Naive thymus-derived CD8-positive, alpha-beta T cell (primary cell): ENCODE measurements around the gene PHKB. TPM values are rescaled to one million over a fixed set of nuclear protein-coding genes. Genes with fewer than 3 reads are reported as not detected.

ENCODE experiments used
- ATAC-seq, 2 donors: fragments of 150-1000 bp; cut with Tn5 transposase in 1 of 2; sonication (Bioruptor Pico), chemical (Tn5 transposase) in 1 of 2; 1 replicate in 1 of 2; 2 replicates in 1 of 2; pipeline ENCODE4 v1.10.0; 2021; ENCODE audit warnings: mild to moderate bottlenecking in 2 of 2, moderate library complexity in 2 of 2
- POLR2A ChIA-PET: fragments of 350-600 bp; sonication (Branson Sonifier 250); formaldehyde crosslinking; loops from one replicate; lab custom pipeline; 2021; ENCODE audit warnings: antibody characterized with exemption; lab: Charles Lee
- DNase-seq, 10 donors: peaks; one replicate each; pipeline versions ENCODE4 v3.0.0 to v3.0.0-alpha.2; 2020 to 2022
- H3K27ac Mint-ChIP-seq, 10 donors: one replicate each; pipeline ENCODE4 v1.8.0; 2020 to 2022; ENCODE audit warnings: mild to moderate bottlenecking in 10 of 10, mixed read lengths in 10 of 10, moderate library complexity in 4 of 10, inconsistent platforms in 1 of 10
- H3K27me3 Mint-ChIP-seq, 5 donors: one replicate each; pipeline ENCODE4 v1.8.0; 2021 to 2022; ENCODE audit warnings: mixed read lengths in 5 of 5
- H3K36me3 Mint-ChIP-seq, 3 donors: one replicate each; pipeline ENCODE4 v1.8.0; 2020 to 2022; ENCODE audit warnings: mixed read lengths in 3 of 3, mild to moderate bottlenecking in 2 of 3, inconsistent platforms in 1 of 3
- H3K4me1 Mint-ChIP-seq, 4 donors: one replicate each; pipeline ENCODE4 v1.8.0; 2021 to 2022; ENCODE audit warnings: mixed read lengths in 4 of 4
- H3K4me3 Mint-ChIP-seq, 10 donors: one replicate each; pipeline ENCODE4 v1.8.0; 2020 to 2022; ENCODE audit warnings: mild to moderate bottlenecking in 10 of 10, mixed read lengths in 10 of 10, moderate library complexity in 6 of 10, inconsistent platforms in 1 of 10
- H3K9me3 Mint-ChIP-seq, 9 donors: one replicate each; pipeline ENCODE4 v1.8.0; 2020 to 2022; ENCODE audit warnings: mixed read lengths in 9 of 9, mild to moderate bottlenecking in 3 of 9, inconsistent platforms in 1 of 9, moderate library complexity in 1 of 9
- polyA plus RNA-seq, 3 donors: library from polyadenylated mRNA; unstranded; fragments of 300-500 nt; fragmentation: Illumina TruSeq; gene quantifications; one replicate each; pipeline ENCODE4 v1.2.3, GENCODE V29; 2021
- total RNA-seq, 8 experiments: library from RNA in 2 of 8; stranded (reverse) in 2 of 8; gene quantifications; one replicate each; pipeline ENCODE4 v1.2.3 and lab custom pipeline; 2021 to 2026

The PHKB gene
- total and polyA plus RNA-seq, 5 experiments from 2014 or later = 25.1 to 48.6 (median 34.2) TPM

DNA sequence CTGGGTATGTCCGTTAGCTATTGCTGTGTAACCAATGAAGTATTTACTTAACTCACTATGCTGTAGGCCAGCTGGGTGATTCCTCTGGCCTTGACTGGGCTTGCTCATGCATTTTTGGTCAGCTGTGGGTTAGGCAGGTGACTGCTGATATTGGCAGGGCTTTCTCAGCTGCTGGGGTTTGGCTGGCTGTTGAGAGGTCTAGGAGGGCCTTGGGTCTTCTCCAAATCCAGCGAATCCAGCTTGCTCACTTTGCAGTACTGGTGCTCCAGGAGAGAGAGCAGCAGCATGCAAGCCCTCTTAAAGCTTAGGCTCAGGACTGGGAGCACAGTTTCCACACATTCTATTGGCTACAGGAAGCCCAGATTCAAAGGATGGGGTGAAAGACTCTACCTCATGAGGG, 270.1 kb downstream of the PHKB start:
- POLR2A ChIA-PET = no interaction called here
- ATAC-seq (no peak), DNase-seq (no peak)
- no peaks in the 10 kb centered on the region for H3K9me3 Mint-ChIP-seq
- no peaks in the 10 kb centered on the region for H3K4me1 Mint-ChIP-seq
- no peak overlapping the region for H3K4me3 Mint-ChIP-seq
- H3K27me3 Mint-ChIP-seq = peaks cover 2 to 10% (median 6%) of the 10 kb centered on the region in 5 donors
- no peak overlapping the region for H3K27ac Mint-ChIP-seq
- H3K36me3 Mint-ChIP-seq = no peaks in the 10 kb centered on the region

DNA sequence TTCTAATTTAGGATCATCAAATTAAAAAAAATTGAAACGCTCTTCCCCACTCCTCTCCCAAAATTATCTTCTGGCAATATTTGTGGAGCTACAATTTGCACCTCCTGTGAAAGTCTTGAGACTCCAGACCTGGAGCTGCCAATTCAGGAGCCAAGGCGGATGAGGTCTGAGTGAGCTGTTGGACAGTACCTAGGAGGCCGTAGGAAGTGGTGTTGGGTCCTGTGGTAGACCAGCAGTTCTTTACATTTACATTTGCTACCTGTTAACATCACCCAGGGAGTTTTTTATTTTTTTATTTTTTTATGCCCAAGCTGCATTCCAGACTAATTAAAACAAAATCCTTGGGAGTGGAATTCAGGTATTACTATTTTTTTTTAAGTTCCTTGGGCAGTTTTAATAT, 271.0 kb downstream of the PHKB start:
- no peak overlapping the region for H3K27ac Mint-ChIP-seq
- no peaks in the 10 kb centered on the region for H3K36me3 Mint-ChIP-seq
- POLR2A ChIA-PET = no interaction called here
- no peaks in the 10 kb centered on the region for H3K9me3 Mint-ChIP-seq
- peaks cover 2 to 10% (median 6%) of the 10 kb centered on the region in 5 donors for H3K27me3 Mint-ChIP-seq
- ATAC-seq (no peak), DNase-seq (no peak)
- no peaks in the 10 kb centered on the region for H3K4me1 Mint-ChIP-seq
- H3K4me3 Mint-ChIP-seq = no peak overlapping the region

DNA sequence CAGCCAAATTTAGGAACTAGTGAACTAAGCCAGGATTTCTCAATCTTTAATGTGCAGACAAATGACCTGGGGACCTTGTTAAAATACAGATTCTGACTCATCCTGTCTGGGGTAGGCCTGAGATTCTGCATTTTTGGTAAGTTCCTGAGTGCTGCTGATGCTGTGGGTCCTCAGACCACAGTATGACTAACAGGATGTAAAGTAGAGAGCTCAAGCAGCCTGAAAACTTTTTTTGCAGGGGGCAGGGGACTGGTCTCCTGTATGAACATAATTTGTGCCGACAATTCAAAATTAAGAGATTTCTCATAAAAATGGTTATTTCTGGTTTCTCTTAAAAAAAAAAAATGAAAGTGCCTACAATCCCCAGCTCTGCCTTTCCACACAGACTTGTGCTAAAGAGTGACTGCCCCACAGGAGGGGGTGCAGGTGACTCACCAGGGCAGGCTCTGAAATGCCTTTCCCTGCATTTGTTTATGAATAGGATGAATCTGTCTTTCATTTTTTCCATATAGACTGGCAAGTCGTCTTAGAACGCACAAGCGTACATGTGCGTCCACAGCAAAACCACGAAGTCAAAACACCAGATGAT, 271.5 kb downstream of the PHKB start:
- peaks cover 2 to 9% (median 6%) of the 10 kb centered on the region in 5 donors for H3K27me3 Mint-ChIP-seq
- H3K36me3 Mint-ChIP-seq = no peaks in the 10 kb centered on the region
- H3K4me3 Mint-ChIP-seq = no peak overlapping the region
- H3K4me1 Mint-ChIP-seq = no peaks in the 10 kb centered on the region
- no peak overlapping the region for H3K27ac Mint-ChIP-seq
- no peak for DNase-seq
- H3K9me3 Mint-ChIP-seq = no peaks in the 10 kb centered on the region
- ATAC-seq = no peak
- POLR2A ChIA-PET = no interaction called here

DNA sequence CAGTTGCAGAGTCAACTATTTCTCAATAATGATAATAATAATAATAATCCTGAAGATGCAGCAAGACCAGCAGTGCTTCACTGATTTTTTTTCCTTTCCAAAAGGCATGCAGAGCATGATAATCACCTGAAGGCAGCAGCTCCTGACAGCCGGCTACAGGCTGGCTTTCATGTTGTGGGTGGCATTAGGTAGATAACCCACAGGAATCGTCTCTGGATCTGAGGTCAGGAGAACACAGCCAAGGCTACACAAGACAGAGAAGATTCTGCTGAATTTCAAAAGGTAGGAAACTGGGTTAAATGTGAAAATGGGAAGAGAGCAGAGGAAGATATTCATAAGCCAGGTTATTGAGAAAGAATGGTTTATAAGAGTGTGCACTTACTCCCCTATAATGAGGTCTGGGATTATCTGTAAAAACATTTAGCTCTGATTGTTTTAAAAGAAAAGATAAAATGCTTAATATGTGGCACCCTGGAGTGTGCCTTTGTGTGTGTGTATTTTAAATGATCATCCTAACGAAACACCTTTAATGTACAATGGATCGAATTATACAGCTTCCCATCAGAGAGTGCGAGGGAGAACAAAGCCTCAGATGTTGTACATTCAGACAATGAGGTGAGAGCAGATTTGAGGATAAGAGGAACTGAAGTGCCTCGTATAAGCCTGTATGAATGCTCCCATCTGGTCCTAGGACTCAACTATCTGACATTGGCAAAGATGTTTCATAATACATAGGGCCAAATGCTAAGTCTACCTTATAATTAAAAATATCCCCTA, 273.1 kb downstream of the PHKB start:
- peaks cover 2 to 9% (median 6%) of the 10 kb centered on the region in 5 donors for H3K27me3 Mint-ChIP-seq
- H3K27ac Mint-ChIP-seq = no peak overlapping the region
- POLR2A ChIA-PET = no interaction called here
- H3K9me3 Mint-ChIP-seq = peaks cover 0 to 8% (median 5%) of the 10 kb centered on the region in 9 donors
- H3K36me3 Mint-ChIP-seq = peaks cover 0 to 7% (median 0%) of the 10 kb centered on the region in 3 donors
- no peak overlapping the region for H3K4me3 Mint-ChIP-seq
- ATAC-seq (no peak), DNase-seq (no peak)
- no peaks in the 10 kb centered on the region for H3K4me1 Mint-ChIP-seq

DNA sequence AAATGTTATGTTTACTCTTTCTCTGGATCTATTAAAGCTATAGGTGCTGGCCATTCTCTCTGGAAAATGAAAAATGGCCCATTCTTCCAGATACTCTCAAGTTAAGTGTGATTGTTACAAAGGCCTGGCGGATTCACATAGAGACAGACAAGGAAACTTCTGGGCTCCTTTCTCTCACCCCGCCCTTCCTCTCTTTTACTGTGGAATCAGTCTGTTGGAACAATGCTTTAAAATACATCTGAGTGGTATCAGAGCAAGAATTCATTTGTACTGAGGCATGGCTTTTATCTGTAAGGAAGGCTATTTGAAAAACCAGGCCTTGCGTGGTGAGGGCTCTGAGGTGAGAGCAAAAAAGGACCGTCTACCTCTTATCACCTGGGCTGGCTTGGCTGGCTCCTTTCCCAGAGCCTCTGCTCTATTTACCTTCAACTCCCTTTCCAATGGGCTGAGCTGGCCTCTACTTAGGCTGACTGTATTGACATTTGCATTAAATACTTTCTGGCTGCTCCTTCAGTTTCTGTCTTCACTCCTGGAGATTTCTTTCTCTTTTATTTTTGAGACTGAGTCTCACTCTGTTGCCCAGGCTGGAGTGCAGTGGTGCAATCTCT, 274.0 kb downstream of the PHKB start:
- no peak for ATAC-seq
- H3K27ac Mint-ChIP-seq = no peak overlapping the region
- no peaks in the 10 kb centered on the region for H3K4me1 Mint-ChIP-seq
- no peak for DNase-seq
- H3K4me3 Mint-ChIP-seq = no peak overlapping the region
- H3K9me3 Mint-ChIP-seq = peaks cover 0 to 16% (median 8%) of the 10 kb centered on the region in 9 donors
- H3K27me3 Mint-ChIP-seq = peaks cover 2 to 9% (median 4%) of the 10 kb centered on the region in 5 donors
- peaks cover 0 to 10% (median under 1%) of the 10 kb centered on the region in 3 donors for H3K36me3 Mint-ChIP-seq
- POLR2A ChIA-PET = no interaction called here

DNA sequence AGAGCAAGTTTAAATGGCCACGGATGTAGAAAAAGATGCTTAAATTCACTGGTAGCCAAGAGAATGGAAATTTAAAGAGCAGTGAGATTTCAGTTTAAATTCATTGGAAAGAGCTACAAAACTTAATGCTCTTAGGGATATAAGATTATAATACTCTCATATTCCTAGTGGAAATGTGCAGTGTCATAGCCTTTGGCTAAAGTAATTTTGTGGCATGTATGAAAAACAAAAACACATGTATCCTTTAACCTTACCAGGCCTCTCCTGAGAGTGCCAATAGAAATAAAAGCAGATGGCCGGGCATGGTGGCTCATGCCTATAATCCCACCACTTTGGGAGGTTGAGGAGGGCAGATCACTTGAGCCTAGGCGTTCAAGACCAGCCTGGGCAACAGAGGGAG, 289.2 kb downstream of the PHKB start:
- no peak for ATAC-seq
- no peak overlapping the region for H3K4me3 Mint-ChIP-seq
- no peaks in the 10 kb centered on the region for H3K36me3 Mint-ChIP-seq
- peaks cover 0 to 2% (median 0%) of the 10 kb centered on the region in 9 donors for H3K9me3 Mint-ChIP-seq
- POLR2A ChIA-PET = no interaction called here
- no peak for DNase-seq
- no peaks in the 10 kb centered on the region for H3K4me1 Mint-ChIP-seq
- peaks cover 3 to 25% (median 10%) of the 10 kb centered on the region in 5 donors for H3K27me3 Mint-ChIP-seq
- no peak overlapping the region for H3K27ac Mint-ChIP-seq

Other genes with a start within 250 kb of the PHKB start
- 10 to 100 TPM; 19.4 to 23.1 TPM for gene ITFG1, start 268 bp upstream of the PHKB start, total RNA-seq
- gene ITFG1, start 268 bp upstream of the PHKB start, polyA plus RNA-seq = 10 to 100 TPM; 16.9 to 18.9 (median 18.3) TPM